GM18517 (cell line): ENCODE results near the gene MAP4K4.
A peak's percentile ranks its signal among the peaks of the same experiment; 100 is the strongest.
"Not testable (repeated sequence)": the region's sequence is repeated elsewhere in the genome, so short reads cannot be mapped to it uniquely, and the experiment has no call there.

Experiments
- ATAC-seq: cut with Tn5 transposase; IDR thresholded peaks from one replicate; pipeline ENCODE4 v1.9.1; 2021; ENCODE audit warnings: mild to moderate bottlenecking, moderate library complexity; ENCODE audit not compliant: unreplicated experiment

The MAP4K4 gene

GRCh38 chr2:101766337-101766736 is 68.8 kb downstream of the MAP4K4 start:
- no peak for ATAC-seq

GRCh38 chr2:101766871-101767739 is 69.6 kb downstream of the MAP4K4 start:
- no peak for ATAC-seq

- no peak for ATAC-seq
Observed at GRCh38 chr2:101768556-101769220, 71.2 kb downstream of the MAP4K4 start.

GRCh38 chr2:101769726-101770125 is 72.2 kb downstream of the MAP4K4 start:
- ATAC-seq: not testable (repeated sequence)

- peak; percentile 84 for ATAC-seq
Observed at GRCh38 chr2:101770726-101771125, 73.2 kb downstream of the MAP4K4 start.

GRCh38 chr2:101771227-101771902 is 73.9 kb downstream of the MAP4K4 start:
- ATAC-seq: no peak

GRCh38 chr2:101771910-101772321 is 74.4 kb downstream of the MAP4K4 start:
- no peak for ATAC-seq

- ATAC-seq: no peak
Observed at GRCh38 chr2:101773137-101773536, 75.6 kb downstream of the MAP4K4 start.

GRCh38 chr2:101773961-101774360 is 76.5 kb downstream of the MAP4K4 start:
- ATAC-seq: not testable (repeated sequence)

GRCh38 chr2:101775092-101775491 is 77.6 kb downstream of the MAP4K4 start:
- ATAC-seq: no peak

GRCh38 chr2:101775636-101776035 is 78.1 kb downstream of the MAP4K4 start:
- no peak for ATAC-seq

GRCh38 chr2:101776172-101777043 is 78.9 kb downstream of the MAP4K4 start:
- no peak for ATAC-seq

- no peak for ATAC-seq
Observed at GRCh38 chr2:101777337-101777736, 79.8 kb downstream of the MAP4K4 start.

- no peak for ATAC-seq
Observed at GRCh38 chr2:101778102-101778501, 80.6 kb downstream of the MAP4K4 start.

GRCh38 chr2:101779190-101779589 is 81.7 kb downstream of the MAP4K4 start:
- no peak for ATAC-seq

- no peak for ATAC-seq
Observed at GRCh38 chr2:101779656-101780055, 82.1 kb downstream of the MAP4K4 start.

- no peak for ATAC-seq
Observed at GRCh38 chr2:101781326-101781725, 83.8 kb downstream of the MAP4K4 start.

- no peak for ATAC-seq
Observed at GRCh38 chr2:101781791-101782426, 84.4 kb downstream of the MAP4K4 start.

- no peak for ATAC-seq
Observed at GRCh38 chr2:101782427-101782792, 84.9 kb downstream of the MAP4K4 start.

GRCh38 chr2:101787097-101787496 is 89.6 kb downstream of the MAP4K4 start:
- ATAC-seq: no peak
